GM12864 (cell line): ENCODE data around the gene PPP1R15B.

Source experiments
- DNase-seq: peaks from one replicate; pipeline ENCODE4 v3.0.0-alpha.2; 2011; ENCODE audit warnings: low read depth
- H3K4me3 ChIP-seq: 2 replicates; pipeline ENCODE4 v1.5.1; 2011; ENCODE audit warnings: mild to moderate bottlenecking, low read depth, low read length, control low read depth
- CTCF ChIP-seq: IDR thresholded peaks from 2 replicates; pipeline ENCODE4 v1.5.1; 2011; ENCODE audit warnings: low read depth, mild to moderate bottlenecking, moderate library complexity, low read length, control low read depth, inconsistent platforms; ENCODE audit errors: missing control alignments

PPP1R15B gene

GRCh38 chr1:204384636-204385352 is 26.8 kb downstream of the PPP1R15B start:
- H3K4me3 ChIP-seq, result no peak overlapping the region
- DNase-seq, result no peak
- TF ChIP-seq CTCF, result no peak

GRCh38 chr1:204383163-204383904 is 28.3 kb downstream of the PPP1R15B start:
- no peak for TF ChIP-seq CTCF
- DNase-seq, result no peak
- no peak overlapping the region for H3K4me3 ChIP-seq

DNA sequence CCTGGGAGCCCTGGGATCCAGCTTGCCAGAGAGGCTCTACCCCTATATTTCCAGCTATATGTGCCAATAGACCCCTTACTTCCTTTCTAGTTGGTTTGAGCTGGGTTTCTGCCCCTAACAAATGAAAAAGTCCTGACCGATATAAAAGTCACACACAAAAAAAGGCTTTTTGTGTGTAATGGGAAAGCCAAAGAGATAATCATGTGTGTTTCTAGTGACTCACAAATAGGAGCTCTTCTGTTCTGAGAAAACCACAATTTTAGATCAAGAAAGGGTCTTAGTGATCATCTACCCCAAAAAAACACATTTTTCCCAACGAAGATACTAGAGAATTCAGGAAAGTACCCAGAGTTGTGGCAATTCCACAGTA is 28.9 kb downstream of the PPP1R15B start:
- no peak for TF ChIP-seq CTCF
- no peak overlapping the region for H3K4me3 ChIP-seq
- no peak for DNase-seq

GRCh38 chr1:204380293-204380831 is 31.3 kb downstream of the PPP1R15B start:
- TF ChIP-seq CTCF, result no peak
- H3K4me3 ChIP-seq, result no peak overlapping the region
- no peak for DNase-seq

- DNase-seq, result peak; percentile 16
- peak overlapping the region; percentile 38 for H3K4me3 ChIP-seq
- TF ChIP-seq CTCF, result no peak
These were observed 33.6 kb downstream of the PPP1R15B start for GRCh38 chr1:204377800-204378668.

DNA sequence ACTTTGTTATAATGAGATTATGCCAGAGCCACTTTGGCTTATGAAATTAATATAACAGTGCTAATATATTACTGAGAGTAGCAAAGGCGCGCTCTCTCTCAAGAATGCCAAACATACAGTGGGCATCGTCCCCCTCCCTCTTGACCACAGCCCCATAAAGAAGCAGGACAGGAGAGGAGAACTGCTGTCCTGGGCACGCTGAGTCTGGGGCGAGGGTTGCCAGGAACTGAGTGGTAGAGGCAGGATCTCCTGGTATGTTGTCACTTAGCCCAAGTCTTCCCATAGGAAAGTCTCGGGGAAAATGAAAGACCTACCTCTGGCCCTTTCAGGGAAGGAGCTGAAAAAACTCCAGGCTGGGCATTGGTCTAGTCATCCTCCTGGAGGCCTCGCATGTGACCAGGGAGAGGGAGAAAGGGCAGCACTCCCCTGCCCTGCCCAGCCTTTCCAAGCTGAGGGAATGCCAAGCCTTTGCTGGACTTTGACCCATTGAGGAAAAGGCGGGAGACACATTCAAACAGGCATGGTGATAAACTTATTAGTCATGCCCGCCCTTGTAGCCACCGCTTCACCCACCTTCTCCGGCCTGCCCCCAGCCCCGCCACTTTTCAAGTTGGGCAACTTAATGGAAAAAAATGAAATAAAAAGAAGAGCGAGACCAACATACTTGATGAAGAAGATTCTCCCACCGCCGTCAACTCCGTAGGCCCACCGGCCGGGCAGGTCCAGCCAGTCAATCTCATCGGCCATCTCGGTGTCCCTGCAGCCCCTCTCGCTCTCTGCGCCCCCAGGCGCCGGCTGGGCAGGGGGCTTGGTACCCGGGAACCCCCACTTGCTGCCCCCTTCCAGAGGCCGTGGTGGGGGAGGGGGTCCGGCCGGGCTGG is 34.5 kb downstream of the PPP1R15B start:
- no peak for DNase-seq
- TF ChIP-seq CTCF, result no peak
- peak overlapping the region; percentile 38 for H3K4me3 ChIP-seq
